ENCODE results near the gene C10orf95.

DNA sequence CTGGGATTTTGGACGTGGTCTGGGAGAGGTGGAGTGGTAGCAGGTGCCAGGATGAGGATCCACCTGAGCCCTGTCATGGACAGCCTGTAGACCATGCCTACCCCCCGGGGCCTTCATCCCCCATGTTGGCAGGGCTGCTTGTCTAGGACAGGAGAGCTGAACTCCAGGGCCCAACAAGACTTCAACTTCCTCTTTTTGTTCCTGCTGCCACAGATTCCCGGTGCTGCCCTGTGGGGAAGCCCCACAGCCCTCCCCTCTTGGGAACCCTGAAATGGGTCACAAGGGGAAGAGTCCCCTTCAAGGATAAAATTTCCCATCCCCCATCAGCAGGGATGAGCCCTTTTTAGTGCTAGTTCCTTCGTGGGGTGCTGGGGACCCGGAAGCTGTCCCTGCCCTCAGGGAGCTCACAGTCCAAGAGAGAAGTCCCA, 17.7 kb downstream of the C10orf95 start:
- no peak for TF ChIP-seq CTCF (IDR thresholded peaks at IDR 0.05)
- no peak for TF ChIP-seq EZH2 (IDR thresholded peaks at IDR 0.05; ENCODE audit: borderline replicate concordance, insufficient read depth, low read depth, low read length, poor library complexity, severe bottlenecking)

Measured in B cell (primary cell).